Heart right ventricle (tissue), 16 donors: ENCODE data around the gene PFDN6. TPM values are rescaled to one million over a fixed set of nuclear protein-coding genes. Genes with fewer than 3 reads are reported as not detected.

Source experiments
- ATAC-seq, 8 donors: fragments of 200-7000 bp; cut with Tn5 transposase; one replicate each; pipeline ENCODE4 v1.9.1; 2020; ENCODE audit warnings: mild to moderate bottlenecking in 8 of 8, moderate library complexity in 8 of 8, moderate number of reproducible peaks in 1 of 8
- DNase-seq, 2 donors: peaks; one replicate each; pipeline ENCODE4 v3.0.0-alpha.2; 2020
- H3K27ac ChIP-seq, 10 donors: fragments of 200-600 bp; sonication (generic) in 2 of 10; one replicate each; pipeline versions ENCODE4 v1.5.0 to v1.8.0; 2020 to 2022; ENCODE audit warnings: mild to moderate bottlenecking in 3 of 10
- H3K27me3 ChIP-seq, 7 donors: fragments of 200-600 bp; one replicate each; pipeline ENCODE4 v1.8.0; 2021 to 2022; ENCODE audit warnings: mild to moderate bottlenecking in 2 of 7
- H3K36me3 ChIP-seq, 9 donors: fragments of 200-600 bp; sonication (generic) in 1 of 9; one replicate each; pipeline versions ENCODE4 v1.5.0 to v1.8.0; 2020 to 2022; ENCODE audit warnings: mild to moderate bottlenecking in 2 of 9
- H3K4me1 ChIP-seq, 9 donors: fragments of 200-600 bp; sonication (generic) in 1 of 9; one replicate each; pipeline versions ENCODE4 v1.5.0 to v1.8.0; 2020 to 2022; ENCODE audit warnings: mild to moderate bottlenecking in 4 of 9
- H3K4me3 ChIP-seq, 10 donors: fragments of 200-600 bp; sonication (generic) in 2 of 10; one replicate each; pipeline versions ENCODE4 v1.5.0 to v1.8.0; 2020 to 2022; ENCODE audit warnings: mild to moderate bottlenecking in 7 of 10, moderate library complexity in 2 of 10
- H3K9me3 ChIP-seq, 11 donors: fragments of 200-600 bp in 10 of 11; sonication (generic) in 2 of 11; one replicate each; pipeline versions ENCODE4 v1.5.0 to v1.8.0; 2013 to 2022; ENCODE audit warnings: mild to moderate bottlenecking in 2 of 11, control low read depth in 1 of 11, moderate library complexity in 1 of 11
- WGBS, 2 donors: extraction: QIAGEN DNeasy Blood & Tissue Kit; methylation state at CpG; one replicate each; pipeline ENCODE4 v1.1.7; 2013; ENCODE audit warnings: inconsistent platforms in 1 of 2; 5-methylcytosine and 5-hydroxymethylcytosine counted together
- intact Hi-C, 10 donors: fragments of 100-400 bp; cut with DNase I; formaldehyde crosslinking; loops; one replicate each; pipeline versions ENCODE4 v1.11.1 to v1.14.2; 2022
- polyA plus RNA-seq, 2 donors: library from polyadenylated mRNA; stranded (reverse); fragments of 200-250 nt; gene quantifications; one replicate each; pipeline ENCODE4 v1.2.3, GENCODE V29; 2013
- total RNA-seq, 10 donors: library from RNA; stranded (reverse); fragmentation: NEBNext Ultra II Directional in 3 of 10; extraction: Animal tissue kit (Norgen Biotek cat#: 25700) in 3 of 10; gene quantifications; one replicate each; pipeline versions ENCODE4 v1.2.1 to v1.2.4, GENCODE V29; 2021 to 2023
- TF ChIP-seq, protein P1 (sequence below), 9 donors: fragments of 200-600 bp; sonication (generic) in 2 of 9; IDR thresholded peaks; one replicate each; pipeline versions ENCODE4 v1.5.0 to v1.8.0; 2021 to 2022; ENCODE audit warnings: antibody characterized with exemption in 9 of 9, mild to moderate bottlenecking in 5 of 9, moderate library complexity in 1 of 9
- donor health status: Arrhythmogenic right ventricular cardiomyopathy.
- donor health status: ischemic (EF 13 %, LVEDD 7.1; RV severe dilation, severe dysfunction).
- donor health status: healthy with polysubstance abuse.
- donor health status: DM: no; HTN: yes; CAD: no.
- donor health status: DM: no; HTN: no; CAD: no.
- donor health status: ischemic (EF 25% LVEDD 6.9; RV normal size, moderate dysfunction).
- donor health status: ischemic (EF 25% LVEDD 5.7; RV mildly dilated, moderate dysfunction).
- donor health status: healthy.
- donor health status: DM: yes; HTN: yes; CAD: no.
- donor health status: Ischemic cardiomyopathy.
- donor health status: ischemic (EF 35%, LVEDD 5.7; RV mildly dilated, moderate dysfunction).
- donor health status: nonischemic (EF 11% LVEDD 7.7; RV severe dilation, severe dysfunction).
- donor health status: DM: yes; HTN: yes; CAD: no.
- donor health status: PGD.
- donor health status: ischemic (EF 29% LVEDD 5.4; RV normal size, mild dysfunction).
- donor health status: nonischemic (EF 23%, LVEDD 6.1; RV moderate dilation, normal function).

Gene PFDN6
- total and polyA plus RNA-seq, 12 donors, result 31.7 to 448 (median 43.4) TPM

DNA sequence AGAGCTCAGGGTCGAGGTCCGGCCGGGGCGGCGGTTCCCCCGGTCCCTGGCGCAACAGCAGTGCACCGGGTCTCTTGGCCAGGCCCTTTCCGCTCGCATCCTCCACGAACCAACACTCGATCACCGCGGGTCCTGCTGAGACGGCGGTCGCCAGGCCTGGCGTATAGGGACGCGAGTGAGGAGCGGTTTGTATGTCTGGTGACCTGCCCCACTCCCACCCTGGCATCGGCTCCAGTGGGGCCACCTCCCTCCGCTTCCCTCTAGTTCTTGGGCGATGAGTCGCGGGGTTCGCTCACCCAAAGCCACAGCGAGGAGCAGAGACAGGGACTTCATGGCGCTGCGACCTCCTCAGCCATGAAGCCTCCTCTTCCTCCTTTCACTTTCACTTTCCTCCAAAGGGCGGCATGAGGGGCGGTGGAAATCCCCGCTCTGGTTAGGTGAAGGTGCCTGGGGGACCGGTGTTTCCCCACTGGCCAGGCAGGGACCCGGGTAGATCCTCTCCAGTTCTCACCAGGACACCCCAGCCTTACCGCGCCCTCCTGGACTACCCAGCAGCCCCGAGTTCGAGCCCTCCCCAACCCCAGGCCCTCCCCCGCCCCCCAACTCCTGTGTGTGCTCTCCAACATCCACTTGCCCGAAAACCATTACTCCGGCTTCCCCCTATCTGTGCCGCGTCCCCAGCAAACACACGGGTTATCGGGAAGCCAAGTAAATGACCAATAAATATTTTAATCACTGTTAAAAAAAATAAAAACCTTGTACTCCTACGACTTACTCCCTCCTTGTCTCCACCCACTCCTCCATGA lies 24.5 kb downstream of the PFDN6 start, which contains the start of gene TAPBP:
Gene TAPBP, minus strand, starts transcription at position 370 of the 806 bp plus-strand sequence. Its CDS starts 37 bp downstream, at position 333.
- ATAC-seq (peak; percentile 11 to 57 (median 36)), DNase-seq (peak; percentile 55 to 70)
- Histone ChIP-seq H3K27ac (peak within 1 kb of the TSS; percentile 93 to 100 (median 98)), H3K4me3 (peak within 1 kb of the TSS; percentile 78 to 99 (median 90)), H3K36me3 (peaks cover 0 to 46% (median 12%) of the 10 kb centered on the region in 9 donors), H3K27me3 (no peaks in the 10 kb centered on the region), H3K9me3 (no peaks in the 10 kb centered on the region), H3K4me1 (peaks cover 12 to 64% (median 52%) of the 10 kb centered on the region in 9 donors)
- intact Hi-C loops, result loop anchor here in 2 of 10 donors (2.0 to 10.0 kb wide), 2 partner anchors 15 to 101 kb away; partner anchors contain the start of genes CUTA (in 2 of the 2), PHF1 (in 2 of the 2) and RGL2 (in 1 of the 2)
- 0 to 1% methylated on average over 47 of the region's 47 CpGs for WGBS, 2 donors
- TF ChIP-seq, protein P1, sequence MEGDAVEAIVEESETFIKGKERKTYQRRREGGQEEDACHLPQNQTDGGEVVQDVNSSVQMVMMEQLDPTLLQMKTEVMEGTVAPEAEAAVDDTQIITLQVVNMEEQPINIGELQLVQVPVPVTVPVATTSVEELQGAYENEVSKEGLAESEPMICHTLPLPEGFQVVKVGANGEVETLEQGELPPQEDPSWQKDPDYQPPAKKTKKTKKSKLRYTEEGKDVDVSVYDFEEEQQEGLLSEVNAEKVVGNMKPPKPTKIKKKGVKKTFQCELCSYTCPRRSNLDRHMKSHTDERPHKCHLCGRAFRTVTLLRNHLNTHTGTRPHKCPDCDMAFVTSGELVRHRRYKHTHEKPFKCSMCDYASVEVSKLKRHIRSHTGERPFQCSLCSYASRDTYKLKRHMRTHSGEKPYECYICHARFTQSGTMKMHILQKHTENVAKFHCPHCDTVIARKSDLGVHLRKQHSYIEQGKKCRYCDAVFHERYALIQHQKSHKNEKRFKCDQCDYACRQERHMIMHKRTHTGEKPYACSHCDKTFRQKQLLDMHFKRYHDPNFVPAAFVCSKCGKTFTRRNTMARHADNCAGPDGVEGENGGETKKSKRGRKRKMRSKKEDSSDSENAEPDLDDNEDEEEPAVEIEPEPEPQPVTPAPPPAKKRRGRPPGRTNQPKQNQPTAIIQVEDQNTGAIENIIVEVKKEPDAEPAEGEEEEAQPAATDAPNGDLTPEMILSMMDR (IDR thresholded peaks at IDR 0.05), result no peak

DNA sequence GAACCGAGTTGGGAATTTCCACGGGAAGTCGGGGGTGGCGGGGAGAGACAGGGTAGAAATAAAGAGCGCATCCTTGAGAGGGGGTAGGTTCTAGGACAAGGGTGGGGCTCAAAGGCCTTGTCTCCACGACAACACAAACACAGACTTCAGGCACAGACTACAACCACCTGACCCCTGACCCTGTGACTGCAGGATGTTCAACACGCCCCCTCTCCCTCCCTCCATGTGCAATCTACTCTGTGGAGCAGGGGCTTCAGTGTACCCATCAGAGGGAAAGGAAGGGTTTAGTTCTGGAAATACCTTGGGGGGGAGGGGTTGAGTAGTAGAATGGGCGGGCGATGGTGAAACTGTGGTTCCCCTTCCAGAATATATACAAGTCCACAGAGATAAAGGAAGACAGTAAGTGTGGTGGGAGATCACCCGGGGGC lies 25.1 kb downstream of the PFDN6 start:
- intact Hi-C loops, result loop anchor here in 2 of 10 donors (10.0 kb wide), 1 partner anchor 100 kb away; the partner anchor contains the start of genes CUTA (in 2 of the 2) and PHF1 (in 2 of the 2)
- DNase-seq, result peak; percentile 55 to 89
- Histone ChIP-seq H3K9me3 (no peaks in the 10 kb centered on the region), H3K36me3 (peaks cover 0 to 46% (median 18%) of the 10 kb centered on the region in 9 donors), H3K27me3 (no peaks in the 10 kb centered on the region), H3K4me3 (peak overlapping the region; percentile 78 to 99 (median 90)), H3K4me1 (peaks cover 12 to 66% (median 54%) of the 10 kb centered on the region in 9 donors), H3K27ac (peak overlapping the region; percentile 93 to 100 (median 98))
- 4 to 5% methylated on average over 10 of the region's 10 CpGs for WGBS, 2 donors
- TF ChIP-seq, protein P1 (IDR thresholded peaks at IDR 0.05), result no peak
- ATAC-seq, result peak; percentile 4 to 62 (median 40)

DNA sequence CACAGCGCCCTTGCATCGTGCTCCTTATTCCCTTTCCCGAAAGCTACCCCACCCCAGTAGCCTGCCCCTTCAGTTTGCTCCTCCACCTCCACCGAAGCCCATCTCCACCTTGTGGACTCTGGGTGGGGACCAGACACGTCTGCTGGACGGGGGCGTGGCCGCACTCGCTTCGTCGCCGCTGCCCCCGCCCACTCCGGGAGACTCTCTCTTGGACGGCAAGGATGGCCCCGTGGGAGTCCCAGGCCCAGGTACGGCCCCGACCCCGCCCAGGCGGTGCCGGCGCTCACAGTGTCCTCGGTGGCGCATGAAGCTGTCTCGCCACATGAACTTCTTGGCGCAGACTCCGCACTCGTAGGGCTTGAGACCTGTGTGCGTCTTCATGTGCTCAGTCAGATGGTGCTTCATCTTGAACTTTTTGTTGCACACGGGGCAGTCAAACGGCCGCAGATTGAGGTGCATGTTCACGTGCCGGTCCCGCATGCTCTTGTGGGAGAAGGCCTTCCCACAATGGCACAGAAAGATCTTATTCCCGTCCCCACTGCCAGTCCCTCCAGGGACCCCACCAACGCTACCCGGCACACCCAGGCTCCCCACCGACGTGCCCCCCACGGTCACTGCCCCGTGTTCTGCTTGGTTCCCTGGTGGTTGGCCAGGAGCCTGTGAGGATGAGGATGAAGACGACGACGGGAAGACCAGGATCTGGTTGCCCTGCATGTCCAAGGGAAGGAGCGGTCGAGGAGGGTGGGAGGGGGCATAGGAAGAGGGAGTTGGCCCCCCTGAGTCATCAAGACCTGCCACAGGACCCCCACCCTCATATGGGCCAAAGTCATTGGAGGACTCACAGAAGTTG lies 25.8 kb downstream of the PFDN6 start:
- intact Hi-C loops, result loop anchor here in 2 of 10 donors (10.0 kb wide), 1 partner anchor 100 kb away; the partner anchor contains the start of genes CUTA (in 2 of the 2) and PHF1 (in 2 of the 2)
- ATAC-seq, result peak in 2 of 8 donors; percentile 0 to 3
- peaks cover 0 to 46% (median 24%) of the 10 kb centered on the region in 9 donors for H3K36me3 ChIP-seq
- H3K4me3 ChIP-seq, result peak overlapping the region in 9 of 10 donors; percentile 78 to 99 (median 92)
- H3K27ac ChIP-seq, result peak overlapping the region; percentile 93 to 100 (median 98)
- no peaks in the 10 kb centered on the region for H3K9me3 ChIP-seq
- 37% methylated on average over 47 of the region's 47 CpGs for WGBS, 2 donors
- DNase-seq, result peak; percentile 54 to 59
- TF ChIP-seq, protein P1 (IDR thresholded peaks at IDR 0.05), result peak in 1 of 9 donors; percentile 10
- H3K4me1 ChIP-seq, result peaks cover 12 to 73% (median 59%) of the 10 kb centered on the region in 9 donors
- H3K27me3 ChIP-seq, result no peaks in the 10 kb centered on the region
